GM15510 (cell line): Measurements from ENCODE around the gene OOEP.

ENCODE experiments used
- POLR2A ChIP-seq: IDR thresholded peaks from 3 replicates; pipeline ENCODE4 v1.6.1; 2011; ENCODE audit warnings: borderline replicate concordance; ENCODE audit not compliant: insufficient read length; ENCODE audit errors: extremely low read depth

OOEP gene

DNA sequence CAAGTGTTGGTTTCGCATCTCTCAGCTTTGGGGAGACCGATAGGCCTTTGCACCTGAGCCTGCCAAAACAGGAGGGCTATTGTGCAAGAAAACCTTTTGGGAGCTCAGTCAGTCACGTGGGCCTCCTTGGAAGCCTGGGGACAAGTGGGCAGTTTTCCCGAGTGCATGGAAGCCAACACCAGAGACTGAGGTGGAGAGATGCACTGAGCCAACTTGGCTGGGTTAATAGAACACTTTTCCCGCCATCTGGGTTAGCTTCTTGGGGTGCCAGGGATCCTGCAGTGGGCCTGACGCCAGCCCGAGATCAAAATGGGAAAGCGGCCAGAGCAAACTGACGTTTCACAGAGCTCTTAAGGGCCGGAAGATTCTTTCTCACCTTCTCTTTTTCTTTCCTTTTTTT lies 2.8 kb upstream of the OOEP start:
- TF ChIP-seq POLR2A, result no peak

DNA sequence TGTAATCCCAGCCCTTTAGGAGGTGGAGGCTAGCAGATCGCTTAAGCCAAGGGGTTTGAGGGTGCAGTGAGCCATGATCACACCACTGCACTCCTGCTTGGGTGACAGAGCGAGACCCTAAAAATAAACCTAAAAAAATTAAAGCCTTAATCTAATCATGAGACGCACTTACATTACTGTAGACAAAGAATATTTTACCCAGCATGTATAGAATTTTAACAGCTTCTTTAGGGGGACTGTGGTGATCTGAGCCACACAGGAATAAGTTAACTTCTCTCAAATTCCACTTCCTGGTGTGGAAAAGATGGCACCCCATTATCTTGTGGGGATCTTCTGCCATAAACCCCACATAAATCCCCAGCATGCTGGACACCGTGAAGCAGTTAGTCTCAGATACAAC lies 2.3 kb upstream of the OOEP start:
- no peak for TF ChIP-seq POLR2A

DNA sequence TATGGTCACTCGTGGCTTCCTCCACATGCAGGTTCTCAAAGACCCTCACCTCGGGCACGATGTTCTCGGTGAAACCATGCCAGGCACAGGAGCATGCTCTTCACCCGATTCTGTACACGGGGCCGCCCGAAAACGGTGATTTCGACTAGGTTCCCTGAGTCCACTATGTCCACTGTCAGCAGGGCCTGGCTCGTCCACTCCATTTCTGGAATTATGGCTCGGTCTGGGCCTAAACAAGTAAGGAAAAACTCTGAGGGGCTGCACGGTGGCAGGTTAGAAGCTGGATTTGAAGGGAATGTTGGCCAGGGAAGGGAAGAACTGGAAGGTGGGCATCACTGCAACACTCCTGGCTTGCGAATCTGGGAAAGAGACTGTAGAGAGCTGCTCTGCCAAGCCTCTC lies 540 bp downstream of the OOEP start:
- TF ChIP-seq POLR2A, result no peak

DNA sequence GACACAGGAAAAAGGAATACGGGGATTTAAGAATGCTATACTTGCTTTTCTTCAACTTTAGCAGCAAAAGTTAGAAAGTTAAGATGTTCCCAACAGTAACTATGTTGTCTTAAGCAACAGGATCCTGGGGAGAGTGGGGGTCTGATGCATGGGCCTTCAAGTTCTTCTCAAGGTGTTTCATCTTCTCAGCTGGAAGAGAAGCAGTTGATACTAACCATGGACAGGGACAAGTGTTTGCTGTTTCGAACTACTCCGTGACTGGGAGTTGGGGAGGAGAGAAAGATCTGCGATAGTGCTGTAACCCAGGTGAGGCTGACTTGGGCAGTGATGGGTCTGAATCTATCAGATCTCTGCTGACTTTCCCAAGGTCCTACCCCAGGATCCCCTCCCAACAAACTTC lies 1.0 kb downstream of the OOEP start:
- no peak for TF ChIP-seq POLR2A

DNA sequence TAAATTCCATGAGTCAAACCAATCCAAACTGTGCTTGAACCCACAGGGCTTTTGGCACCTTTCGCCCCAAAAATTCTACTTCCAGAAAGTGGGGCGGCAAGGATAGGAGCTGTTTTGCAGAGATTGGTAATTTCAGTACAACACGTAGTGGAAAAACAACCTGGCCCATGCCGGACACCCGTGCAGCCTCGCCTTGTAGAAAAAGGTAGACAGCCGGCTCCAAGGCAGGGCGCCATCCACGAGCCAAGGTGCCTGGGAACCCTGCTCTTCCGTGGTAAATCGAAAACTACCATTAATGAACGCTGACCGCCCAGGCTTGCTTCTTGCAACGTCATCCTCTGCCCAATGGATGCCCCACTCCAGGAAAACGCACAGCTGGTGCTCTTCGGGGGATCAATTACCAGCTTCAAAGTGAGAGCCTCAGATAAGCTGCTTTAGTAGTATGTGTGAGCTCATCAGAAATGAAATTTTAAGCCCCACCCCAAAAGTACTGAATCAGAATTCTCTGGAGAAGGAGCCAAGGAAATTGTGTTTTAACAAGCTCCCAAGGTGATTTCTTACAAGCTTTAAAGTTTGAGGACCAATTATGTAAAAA lies 1.8 kb downstream of the OOEP start:
- TF ChIP-seq POLR2A, result no peak

DNA sequence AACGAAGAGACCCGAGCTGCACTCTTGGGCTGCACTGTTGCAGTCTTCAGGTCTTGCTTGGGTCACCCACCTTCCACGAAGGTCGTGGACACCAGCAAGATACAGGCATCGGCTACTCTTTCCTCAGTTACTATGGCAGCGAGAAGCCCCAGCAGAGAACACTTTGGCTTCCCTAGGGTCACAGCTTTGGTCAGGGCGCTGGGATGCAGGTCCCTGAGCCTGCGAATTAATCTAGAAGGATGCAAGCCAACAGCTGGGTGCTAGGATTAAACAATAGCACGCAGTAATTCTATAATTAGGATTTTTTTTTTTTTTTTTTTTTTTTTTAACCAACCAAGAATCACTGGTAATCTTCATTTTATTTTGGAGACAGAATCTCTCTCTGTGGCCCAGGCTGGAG lies 5.1 kb downstream of the OOEP start:
- no peak for TF ChIP-seq POLR2A

DNA sequence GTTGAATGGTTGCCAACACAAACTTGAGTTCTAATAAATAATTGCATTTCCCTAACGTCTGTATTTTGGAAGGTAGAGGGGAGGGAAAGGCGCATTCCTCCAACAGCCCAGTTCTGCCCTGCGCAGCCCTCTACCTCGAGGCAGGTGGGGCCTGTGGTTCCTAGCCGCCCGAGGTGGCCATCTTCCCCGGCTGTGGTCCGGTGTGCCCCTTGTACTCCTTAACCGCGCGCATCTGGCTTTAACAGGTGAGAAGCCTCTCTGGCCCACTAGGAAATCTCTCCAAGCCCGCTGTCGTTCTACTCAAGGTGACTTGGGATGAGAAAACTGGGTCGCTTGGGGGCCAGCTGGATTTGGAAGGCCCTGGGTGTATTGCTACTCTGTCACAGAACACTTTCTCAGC lies 5.6 kb downstream of the OOEP start:
- TF ChIP-seq POLR2A, result no peak

DNA sequence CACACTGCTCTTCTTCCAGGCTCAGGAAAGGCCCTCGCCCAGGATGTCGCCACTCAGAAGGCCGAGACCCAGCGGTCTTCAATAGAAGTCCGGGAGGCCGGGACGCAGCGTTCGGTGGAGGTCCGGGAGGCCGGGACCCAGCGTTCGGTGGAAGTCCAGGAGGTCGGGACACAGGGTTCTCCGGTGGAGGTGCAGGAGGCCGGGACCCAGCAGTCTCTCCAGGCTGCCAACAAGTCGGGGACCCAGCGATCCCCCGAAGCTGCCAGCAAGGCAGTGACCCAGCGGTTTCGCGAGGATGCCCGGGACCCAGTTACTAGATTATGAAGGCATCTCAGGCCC lies 6.2 kb downstream of the OOEP start:
- no peak for TF ChIP-seq POLR2A

DNA sequence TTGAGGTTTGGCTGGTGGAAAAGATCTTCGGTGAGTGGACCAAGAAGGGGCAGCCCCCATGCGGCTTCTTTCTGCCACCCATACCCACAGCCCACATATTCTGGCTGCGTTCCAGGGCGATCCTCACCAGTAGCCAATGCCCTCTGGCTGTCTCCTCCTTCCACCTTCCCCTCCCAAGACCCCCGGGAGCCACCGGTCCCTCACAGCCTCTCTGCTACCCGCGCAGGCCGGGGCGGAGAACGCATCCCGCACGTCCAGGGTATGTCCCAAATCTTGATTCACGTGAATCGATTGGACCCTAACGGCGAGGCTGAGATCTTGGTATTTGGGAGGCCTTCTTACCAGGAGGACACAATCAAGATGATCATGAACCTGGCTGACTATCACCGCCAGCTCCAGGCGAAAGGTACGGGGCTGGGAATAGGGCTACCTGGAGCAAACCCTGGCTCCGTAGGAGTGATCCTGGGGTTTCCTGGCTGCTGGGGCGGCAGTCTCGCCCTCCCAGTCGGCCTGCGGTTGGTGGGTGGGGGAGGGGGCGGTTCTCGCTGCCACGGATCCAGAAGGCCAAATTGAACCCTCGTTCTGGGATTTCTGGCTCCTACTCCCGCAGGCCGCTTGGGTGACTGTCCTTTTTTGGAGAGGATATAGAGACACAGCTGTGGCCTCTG lies 6.7 kb downstream of the OOEP start:
- no peak for TF ChIP-seq POLR2A

DNA sequence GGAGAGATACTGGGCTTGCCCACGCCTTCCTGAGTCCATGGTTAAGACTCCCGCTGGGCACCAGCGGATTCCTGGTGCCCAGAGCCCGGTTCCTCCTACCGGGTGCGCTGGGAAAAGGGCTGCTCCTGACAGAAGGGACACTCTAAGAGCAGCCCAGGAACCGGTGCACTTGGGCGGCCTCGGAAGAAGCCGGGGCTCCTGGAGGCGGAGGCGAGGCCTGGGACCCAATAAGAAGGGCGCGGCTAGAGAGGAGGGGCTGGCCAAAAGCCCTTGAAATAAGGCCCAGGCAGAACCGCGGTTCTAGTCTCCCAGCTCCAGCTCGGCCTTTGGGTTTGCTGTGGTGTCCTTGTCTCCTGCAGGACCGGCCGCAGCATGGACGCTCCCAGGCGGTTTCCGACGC lies 7.3 kb downstream of the OOEP start, which contains the start of gene KHDC3L:
Gene KHDC3L, plus strand, starts transcription at position 301 of the 400 bp plus-strand sequence. Its CDS starts 72 bp downstream, at position 373.
- TF ChIP-seq POLR2A, result no peak

DNA sequence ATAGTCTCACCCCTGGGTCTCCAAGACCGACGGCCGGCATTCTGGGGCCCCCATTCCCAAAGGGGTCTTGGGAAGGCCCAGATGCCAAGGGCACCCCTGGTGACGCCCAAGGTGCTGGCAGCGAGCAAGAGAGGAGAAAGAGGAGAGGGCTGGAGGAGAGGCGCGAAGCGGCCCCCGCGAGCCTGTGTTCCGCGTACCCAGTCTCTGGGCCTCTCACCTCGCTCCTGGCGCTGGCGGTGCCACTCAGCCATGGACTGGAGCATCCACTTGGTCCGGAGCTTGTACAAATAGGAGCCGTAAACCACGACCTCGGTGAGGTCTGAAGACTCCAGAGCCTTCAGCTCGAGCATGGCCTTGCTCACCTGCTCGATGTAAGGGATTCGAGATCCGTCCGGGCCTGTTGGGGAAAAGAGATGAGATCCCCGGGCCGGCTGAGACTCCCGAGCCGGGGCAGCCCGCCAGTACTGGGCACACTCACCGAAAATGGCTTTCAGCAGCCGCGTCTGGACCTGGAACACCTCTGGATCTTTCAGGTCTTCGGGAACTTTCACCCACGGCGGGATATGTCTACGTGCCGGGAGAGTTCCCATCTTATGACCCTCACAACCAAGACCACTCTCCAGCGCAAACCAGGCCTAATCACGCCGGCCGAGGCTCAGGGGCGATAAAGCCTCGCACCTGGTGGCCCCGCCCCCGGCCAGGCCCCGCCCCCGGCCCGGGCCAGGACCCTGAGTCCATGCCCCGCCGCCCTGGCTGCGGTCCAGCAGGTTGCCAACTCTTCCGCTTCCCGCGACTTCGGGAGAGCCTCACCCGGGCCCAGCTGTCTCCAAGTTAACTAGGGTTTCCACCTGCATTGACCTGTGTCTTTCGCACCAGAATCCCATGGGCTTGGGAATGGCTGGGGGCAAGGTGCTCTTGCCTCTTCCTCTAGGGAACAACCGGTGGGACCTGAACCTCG lies 15.8 kb downstream of the OOEP start, which contains the start of gene DPPA5:
Gene DPPA5, minus strand, starts transcription at position 641 of the 958 bp plus-strand sequence. Its CDS starts 51 bp downstream, at position 590.
- no peak for TF ChIP-seq POLR2A

DNA sequence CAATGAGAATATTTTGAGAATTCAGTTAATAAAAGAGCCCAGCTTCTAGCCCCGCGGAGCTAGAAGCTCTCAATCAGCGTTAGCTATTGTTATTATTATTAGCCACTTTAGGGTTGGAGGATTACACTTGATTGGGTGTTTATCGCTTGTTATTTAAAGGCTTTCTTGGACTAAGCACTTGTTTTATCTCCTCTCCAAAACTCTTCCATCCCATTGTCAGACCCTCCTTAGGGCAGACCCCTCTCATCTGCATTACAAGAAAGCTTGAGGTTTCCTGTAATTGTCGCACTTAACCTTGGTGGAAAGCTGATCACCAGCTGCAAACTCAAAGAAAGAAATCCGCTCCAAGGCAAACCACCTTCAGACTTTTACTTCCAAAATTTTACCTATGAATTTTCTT lies 20.4 kb downstream of the OOEP start:
- TF ChIP-seq POLR2A, result no peak

DNA sequence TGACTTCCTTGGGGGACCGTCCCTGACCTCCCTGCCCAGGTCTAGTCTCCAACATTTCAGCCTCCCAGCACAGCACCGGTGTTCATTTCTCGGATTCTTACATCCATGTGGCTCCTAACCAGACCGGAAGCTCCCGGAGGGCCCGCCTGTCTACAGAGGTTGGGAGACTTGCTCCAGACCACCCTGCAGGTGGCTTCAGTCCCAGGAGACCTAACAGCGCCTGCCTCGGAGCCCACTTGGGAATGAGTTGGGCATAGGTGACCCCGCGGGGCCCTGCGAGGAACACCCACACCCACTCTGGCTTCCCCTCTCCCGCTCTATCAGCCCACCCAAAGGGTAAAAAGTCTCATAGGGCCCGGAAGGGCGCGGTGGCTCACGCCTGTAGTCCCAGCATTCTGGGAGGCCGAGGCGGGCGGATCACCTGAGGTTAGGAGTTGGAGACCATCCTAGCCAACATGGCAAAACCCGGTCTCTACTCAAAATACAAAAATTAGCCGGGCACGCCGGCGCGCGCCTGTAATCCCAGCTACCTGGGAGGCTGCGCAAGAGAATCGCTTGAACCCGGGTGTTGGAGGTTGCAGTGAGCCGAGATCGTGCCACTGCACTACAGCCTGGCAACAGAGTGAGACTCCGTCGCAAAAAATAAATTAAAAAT lies 21.0 kb downstream of the OOEP start:
- no peak for TF ChIP-seq POLR2A

DNA sequence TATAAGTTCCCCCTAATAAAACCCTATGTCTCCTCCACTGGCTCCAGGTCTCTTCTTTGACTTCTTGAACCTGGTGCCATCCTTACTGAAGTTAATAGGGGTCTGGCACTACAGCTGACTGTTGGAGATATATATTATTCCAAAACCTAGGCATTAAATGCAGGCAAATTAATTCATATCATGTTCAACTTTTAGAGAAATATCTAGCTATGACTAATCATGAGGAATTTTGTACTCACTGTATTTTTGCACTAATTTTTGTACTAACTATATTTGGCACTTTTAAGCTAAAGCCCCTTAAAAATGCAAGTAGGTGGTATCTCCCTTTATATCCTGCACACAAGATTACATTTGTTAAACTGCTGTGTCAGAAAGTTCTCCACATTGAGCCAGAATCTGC lies 26.5 kb downstream of the OOEP start:
- TF ChIP-seq POLR2A, result no peak

DNA sequence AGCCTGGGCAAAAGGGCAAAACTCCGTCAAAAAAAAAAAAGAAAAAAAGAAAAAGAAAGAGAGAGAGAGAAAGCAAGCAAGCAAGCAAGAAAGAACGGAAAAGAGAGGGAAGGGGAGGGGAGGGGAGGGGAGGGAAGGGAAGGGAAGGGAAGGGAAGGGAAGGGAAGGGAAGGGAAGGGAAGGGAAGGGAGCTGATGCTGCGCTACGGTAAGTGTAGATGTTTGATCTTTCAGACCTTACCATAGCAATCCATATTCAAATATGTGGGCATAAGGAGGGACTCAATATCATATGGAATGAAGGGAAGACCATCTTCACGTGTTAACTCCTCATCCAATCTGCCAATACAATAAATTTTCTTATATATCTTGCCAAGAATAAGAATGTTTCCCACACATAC lies 27.5 kb downstream of the OOEP start:
- TF ChIP-seq POLR2A, result no peak

DNA sequence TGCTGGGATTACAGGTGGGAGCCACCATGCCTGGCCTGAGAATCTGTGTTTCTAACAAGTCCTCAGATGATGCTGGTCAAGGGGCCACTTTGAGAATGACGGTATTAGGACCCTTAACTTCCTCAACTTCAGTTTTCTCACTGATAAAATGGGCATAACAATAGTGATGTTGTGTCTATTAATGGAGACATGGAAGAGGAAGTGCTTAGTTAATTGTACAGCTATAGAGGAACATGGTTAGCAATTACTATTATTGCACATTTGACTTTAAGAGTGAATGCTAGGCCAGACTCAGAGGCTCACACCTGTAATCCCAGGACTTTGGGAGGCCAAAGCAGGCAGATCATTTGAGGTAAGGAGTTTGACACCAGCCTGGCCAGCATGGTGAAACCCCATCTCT lies 28.4 kb downstream of the OOEP start:
- TF ChIP-seq POLR2A, result no peak

DNA sequence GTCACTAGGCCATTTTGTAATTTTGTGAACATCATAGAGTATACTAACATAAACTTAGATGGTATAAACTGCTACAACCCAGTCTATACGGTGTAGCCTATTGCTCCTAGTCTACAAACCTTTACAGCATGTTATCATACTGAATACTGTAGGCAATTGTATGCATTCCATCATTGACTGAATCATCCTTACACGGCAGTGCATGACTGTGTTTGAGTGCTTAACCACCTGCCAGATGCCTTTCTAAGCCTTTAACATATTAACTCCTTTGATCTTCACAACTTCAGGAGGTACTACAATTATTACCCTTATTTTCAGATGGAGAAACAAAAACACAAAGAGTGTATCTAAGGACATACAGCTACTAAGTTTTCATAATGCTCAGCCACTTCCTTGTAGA lies 29.6 kb downstream of the OOEP start:
- no peak for TF ChIP-seq POLR2A
